HG03575 (cell line): ENCODE data around the gene LGALS7B.
"Not testable (repeated sequence)": the region's sequence is repeated elsewhere in the genome, so short reads cannot be mapped to it uniquely, and the experiment has no call there.

ENCODE experiments used
- ATAC-seq: cut with Tn5 transposase; IDR thresholded peaks from one replicate; pipeline ENCODE4 v1.9.1; 2021; ENCODE audit not compliant: unreplicated experiment, insufficient number of reproducible peaks, low FRiP score; ENCODE audit errors: extremely low read depth

The LGALS7B gene

GRCh38 chr19:38813932-38814331 is 24.9 kb downstream of the LGALS7B start:
- ATAC-seq = not testable (repeated sequence)

GRCh38 chr19:38815059-38816001 is 26.3 kb downstream of the LGALS7B start:
- no peak for ATAC-seq

GRCh38 chr19:38816131-38816750 is 27.2 kb downstream of the LGALS7B start:
- ATAC-seq = no peak

GRCh38 chr19:38817081-38817480 is 28.1 kb downstream of the LGALS7B start:
- no peak for ATAC-seq

- no peak for ATAC-seq
Observed at GRCh38 chr19:38819231-38819920, 30.4 kb downstream of the LGALS7B start.

GRCh38 chr19:38821230-38821825 is 32.3 kb downstream of the LGALS7B start:
- ATAC-seq = not testable (repeated sequence)

- not testable (repeated sequence) for ATAC-seq
Observed at GRCh38 chr19:38825936-38826335, 36.9 kb downstream of the LGALS7B start.

- no peak for ATAC-seq
Observed at GRCh38 chr19:38826856-38827551, 38.0 kb downstream of the LGALS7B start.

GRCh38 chr19:38829203-38829602 is 40.2 kb downstream of the LGALS7B start:
- ATAC-seq = not testable (repeated sequence)

GRCh38 chr19:38830039-38830733 is 41.2 kb downstream of the LGALS7B start:
- ATAC-seq = no peak

- no peak for ATAC-seq
Observed at GRCh38 chr19:38831142-38831605, 42.2 kb downstream of the LGALS7B start.

GRCh38 chr19:38833092-38833425 is 44.1 kb downstream of the LGALS7B start:
- ATAC-seq = no peak

GRCh38 chr19:38834104-38834490 is 45.1 kb downstream of the LGALS7B start:
- ATAC-seq = no peak

GRCh38 chr19:38834590-38834989 is 45.6 kb downstream of the LGALS7B start:
- ATAC-seq = no peak

GRCh38 chr19:38836159-38836982 is 47.4 kb downstream of the LGALS7B start:
- no peak for ATAC-seq

GRCh38 chr19:38836983-38837626 is 48.1 kb downstream of the LGALS7B start:
- ATAC-seq = no peak

GRCh38 chr19:38837656-38838121 is 48.7 kb downstream of the LGALS7B start:
- no peak for ATAC-seq
